GM19463 (cell line): ENCODE data around the gene KRT33A.

Experiments
- ATAC-seq: cut with Tn5 transposase; IDR thresholded peaks from one replicate; pipeline ENCODE4 v1.9.1; 2021; ENCODE audit warnings: mild to moderate bottlenecking, moderate library complexity; ENCODE audit not compliant: unreplicated experiment

The KRT33A gene

GRCh38 chr17:41304091-41304490 is 46.5 kb downstream of the KRT33A start:
- ATAC-seq: no peak

GRCh38 chr17:41302981-41303380 is 47.6 kb downstream of the KRT33A start:
- no peak for ATAC-seq

GRCh38 chr17:41301916-41302901 is 48.4 kb downstream of the KRT33A start, which contains the start of gene KRTAP29-1:
KRTAP29-1 (minus strand) TSS chr17:41302851; CDS start chr17:41302851, 0 bp downstream.
- no peak for ATAC-seq

- ATAC-seq: no peak
These were observed 49.3 kb downstream of the KRT33A start for GRCh38 chr17:41301204-41301790.

GRCh38 chr17:41298458-41299135 is 52.0 kb downstream of the KRT33A start:
- no peak for ATAC-seq

GRCh38 chr17:41296846-41297245 is 53.8 kb downstream of the KRT33A start:
- ATAC-seq: no peak
